ENCODE results near the gene WNK2.

- no peak for TF ChIP-seq POLR2A (IDR thresholded peaks at IDR 0.05; ENCODE audit: low read depth)
- TF ChIP-seq EP300 (IDR thresholded peaks at IDR 0.05) = no peak
- TF ChIP-seq POLR2AphosphoS5 (IDR thresholded peaks at IDR 0.05) = no peak
Observed at GRCh38 chr9:93235300-93235960, 51.5 kb downstream of the WNK2 start.

All from esophagus muscularis mucosa (tissue), 3 donors.